OCI-LY7 (cell line): ENCODE results near the gene IGSF9. TPM values are rescaled to one million over a fixed set of nuclear protein-coding genes. Genes with fewer than 3 reads are reported as not detected.

ENCODE experiments used
- BruUV-seq: library from RNA; stranded (reverse); fragments of 400-500 nt; replicated peaks from 2 replicates; lab custom pipeline; 2021; lab: Mats Ljungman, UMichigan
- CTCF ChIA-PET: fragments of 300-600 bp; sonication (Branson Sonifier 250); formaldehyde crosslinking; loops from one replicate; lab custom pipeline; 2022; ENCODE audit warnings: antibody characterized with exemption; ENCODE audit not compliant: unreplicated experiment; lab: Charles Lee
- POLR2A ChIA-PET: fragments of 300-600 bp; sonication (Branson Sonifier 250); formaldehyde crosslinking; loops from one replicate; lab custom pipeline; 2022; ENCODE audit warnings: antibody characterized with exemption; lab: Charles Lee
- DNase-seq: peaks from one replicate; pipeline ENCODE4 v3.0.0-alpha.2; 2015; ENCODE audit warnings: low spot score
- H2AFZ ChIP-seq: fragments of 200-600 bp; sonication (generic), shearing (Covaris generic); 2 replicates; pipeline ENCODE4 v1.6.1; 2014; ENCODE audit warnings: mild to moderate bottlenecking, antibody characterized with exemption, low read length, moderate library complexity
- H3K27ac ChIP-seq: fragments of 200-600 bp; sonication (generic); 2 replicates; pipeline ENCODE4 v1.5.1; 2014; ENCODE audit warnings: mixed run types, low read depth, mild to moderate bottlenecking, moderate library complexity, low read length, inconsistent platforms; ENCODE audit not compliant: poor library complexity, severe bottlenecking
- H3K36me3 ChIP-seq: fragments of 200-600 bp; sonication (generic); 2 replicates; pipeline ENCODE4 v1.6.1; 2014; ENCODE audit warnings: mild to moderate bottlenecking, antibody characterized with exemption, low read length, moderate library complexity, mixed read lengths; ENCODE audit not compliant: insufficient read depth
- H3K4me1 ChIP-seq: fragments of 200-600 bp; sonication (generic); 2 replicates; pipeline ENCODE4 v1.5.1; 2014; ENCODE audit warnings: mild to moderate bottlenecking, low read length; ENCODE audit not compliant: insufficient read depth, poor library complexity, severe bottlenecking
- H3K4me2 ChIP-seq: fragments of 200-600 bp; sonication (generic); 2 replicates; pipeline ENCODE4 v1.6.1; 2014; ENCODE audit warnings: mild to moderate bottlenecking, low read length
- H3K4me3 ChIP-seq: fragments of 200-600 bp; sonication (generic); 2 replicates; pipeline ENCODE4 v1.5.1; 2014; ENCODE audit warnings: mild to moderate bottlenecking, low read depth, low read length; ENCODE audit not compliant: poor library complexity, severe bottlenecking
- H3K79me2 ChIP-seq: fragments of 200-600 bp; sonication (generic); 2 replicates; pipeline ENCODE4 v1.6.1; 2016; ENCODE audit warnings: low read depth, mild to moderate bottlenecking, low read length, moderate library complexity, mixed read lengths; ENCODE audit not compliant: insufficient read depth
- H3K9me2 ChIP-seq: fragments of 200-600 bp; sonication (generic); 2 replicates; pipeline ENCODE4 v1.6.1; 2016; ENCODE audit warnings: mild to moderate bottlenecking, low read length, mixed read lengths; ENCODE audit not compliant: insufficient read depth
- H3K9me3 ChIP-seq: fragments of 200-600 bp; sonication (generic); 2 replicates; pipeline ENCODE4 v1.6.1; 2014; ENCODE audit warnings: mild to moderate bottlenecking, mixed run types, low read length, mixed read lengths
- H4K20me1 ChIP-seq: fragments of 200-600 bp; sonication (generic); 2 replicates; pipeline ENCODE4 v1.6.1; 2014; ENCODE audit warnings: mild to moderate bottlenecking, antibody characterized with exemption, low read length, moderate library complexity, mixed read lengths; ENCODE audit not compliant: insufficient read depth
- CTCF ChIP-seq: fragments of 200-600 bp; sonication (generic); conservative IDR thresholded peaks from 2 replicates; pipeline ENCODE4 v1.5.1; 2014; ENCODE audit warnings: mild to moderate bottlenecking, antibody characterized with exemption, low read length, moderate library complexity, mixed read lengths
- EZH2phosphoT487 ChIP-seq: fragments of 200-600 bp; sonication (generic); IDR thresholded peaks from 2 replicates; pipeline ENCODE4 v1.6.1; 2018; ENCODE audit warnings: low read depth, borderline replicate concordance, mild to moderate bottlenecking, mixed run types, antibody characterized with exemption, low read length, moderate library complexity, mixed read lengths
- intact Hi-C: fragments of 100-400 bp; cut with micrococcal nuclease; formaldehyde crosslinking; loops from one replicate; pipeline ENCODE4 v1.10.0; 2022; ENCODE audit not compliant: unreplicated experiment
- total RNA-seq, 2 experiments: library from RNA; depleted of rRNA in 1 of 2; stranded (reverse); fragments of >200 nt in 1 of 2; shearing (Covaris generic) in 1 of 2; gene quantifications; 2 replicates each; pipeline ENCODE4 v1.2.3, GENCODE V29; 2014 to 2022

The IGSF9 gene
- total RNA-seq, 2 experiments from 2014 or later, result not detected

GRCh38 chr1:159934136-159935039, 11.0 kb downstream of the IGSF9 start:
- CTCF ChIA-PET, result no interaction called here
- no peak for DNase-seq
- no TSS peak for BruUV-seq

GRCh38 chr1:159933347-159933746, 12.1 kb downstream of the IGSF9 start:
- no peaks in the 10 kb centered on the region for H4K20me1 ChIP-seq
- H3K9me3 ChIP-seq, result no peaks in the 10 kb centered on the region
- BruUV-seq, result no TSS peak
- no peak for DNase-seq
- H3K4me1 ChIP-seq, result peaks cover 8% of the 10 kb centered on the region
- intact Hi-C loops, result no loop called here
- no peak overlapping the region for H3K4me2 ChIP-seq
- TF ChIP-seq CTCF (no peak), EZH2phosphoT487 (no peak)
- no peak overlapping the region for H3K27ac ChIP-seq
- no peak overlapping the region for H3K4me3 ChIP-seq
- no peaks in the 10 kb centered on the region for H3K36me3 ChIP-seq
- H2AFZ ChIP-seq, result no peak overlapping the region
- H3K79me2 ChIP-seq, result no peaks in the 10 kb centered on the region
- H3K9me2 ChIP-seq, result no peaks in the 10 kb centered on the region
- CTCF ChIA-PET, result no interaction called here
- POLR2A ChIA-PET, result interaction anchor here (1.5 kb wide), 1 partner anchor 9 kb away, joined by 6 read pairs; no protein-coding TSS in a partner anchor

More at GRCh38 chr1:159934136-159935039, 11.0 kb downstream of the IGSF9 start:
- no peak overlapping the region for H2AFZ ChIP-seq
- no peaks in the 10 kb centered on the region for H4K20me1 ChIP-seq
- H3K4me3 ChIP-seq, result no peak overlapping the region
- H3K27ac ChIP-seq, result no peak overlapping the region
- no peaks in the 10 kb centered on the region for H3K36me3 ChIP-seq
- intact Hi-C loops, result no loop called here
- H3K79me2 ChIP-seq, result no peaks in the 10 kb centered on the region
- TF ChIP-seq EZH2phosphoT487 (no peak), CTCF (no peak)
- no peaks in the 10 kb centered on the region for H3K9me3 ChIP-seq
- H3K4me2 ChIP-seq, result no peak overlapping the region
- H3K9me2 ChIP-seq, result no peaks in the 10 kb centered on the region
- POLR2A ChIA-PET, result no interaction called here
- H3K4me1 ChIP-seq, result peaks cover 8% of the 10 kb centered on the region
